WI38 (cell line): ENCODE measurements around the gene PTCH1.

ENCODE experiments used
- H3K4me3 ChIP-seq: 2 replicates; pipeline ENCODE4 v1.5.1; 2011; ENCODE audit warnings: low read depth, mild to moderate bottlenecking, control low read depth, low read length
- TF ChIP-seq, protein P1 (sequence below): IDR thresholded peaks from 2 replicates; pipeline ENCODE4 v1.5.1; 2012; ENCODE audit warnings: low read depth, mild to moderate bottlenecking, control low read depth, low read length

Gene PTCH1

DNA sequence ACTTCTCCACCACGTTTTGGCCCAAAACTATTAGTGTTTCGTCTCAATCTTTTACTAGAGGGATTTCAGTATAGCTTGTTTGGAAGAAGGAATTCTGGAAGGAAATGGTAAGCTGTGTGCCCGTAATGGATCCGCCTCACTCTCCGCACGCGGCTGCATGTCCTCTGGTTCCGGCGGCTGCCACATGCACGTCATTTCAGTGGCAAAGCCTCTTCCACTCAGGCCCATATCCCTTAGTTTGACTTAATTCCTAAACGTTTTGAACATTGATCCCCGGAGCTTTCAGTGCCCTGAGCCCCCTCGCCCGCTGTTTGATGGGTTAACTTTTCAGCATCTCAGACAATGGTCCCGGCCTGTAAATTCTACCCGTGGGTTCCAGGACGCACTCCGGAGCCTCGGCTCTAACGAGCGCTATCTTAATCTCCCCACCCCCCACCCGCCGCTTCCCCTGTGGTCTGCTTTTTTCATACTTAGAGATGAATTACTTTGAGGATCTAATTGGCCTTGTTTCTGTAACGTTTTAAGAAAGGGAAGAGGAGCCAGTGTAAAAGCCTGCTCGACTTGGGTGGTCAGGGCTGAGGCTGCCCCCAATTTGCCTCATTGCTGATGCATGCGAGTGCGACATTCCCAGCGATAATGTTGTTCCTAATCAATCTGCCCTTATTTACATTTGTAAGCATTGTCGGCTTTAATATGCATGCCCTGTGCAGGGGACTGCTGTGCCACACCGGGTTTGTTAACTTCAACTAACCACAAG is 4.6 kb downstream of the PTCH1 start:
- H3K4me3 ChIP-seq = peak overlapping the region; percentile 72
- TF ChIP-seq, protein P1, sequence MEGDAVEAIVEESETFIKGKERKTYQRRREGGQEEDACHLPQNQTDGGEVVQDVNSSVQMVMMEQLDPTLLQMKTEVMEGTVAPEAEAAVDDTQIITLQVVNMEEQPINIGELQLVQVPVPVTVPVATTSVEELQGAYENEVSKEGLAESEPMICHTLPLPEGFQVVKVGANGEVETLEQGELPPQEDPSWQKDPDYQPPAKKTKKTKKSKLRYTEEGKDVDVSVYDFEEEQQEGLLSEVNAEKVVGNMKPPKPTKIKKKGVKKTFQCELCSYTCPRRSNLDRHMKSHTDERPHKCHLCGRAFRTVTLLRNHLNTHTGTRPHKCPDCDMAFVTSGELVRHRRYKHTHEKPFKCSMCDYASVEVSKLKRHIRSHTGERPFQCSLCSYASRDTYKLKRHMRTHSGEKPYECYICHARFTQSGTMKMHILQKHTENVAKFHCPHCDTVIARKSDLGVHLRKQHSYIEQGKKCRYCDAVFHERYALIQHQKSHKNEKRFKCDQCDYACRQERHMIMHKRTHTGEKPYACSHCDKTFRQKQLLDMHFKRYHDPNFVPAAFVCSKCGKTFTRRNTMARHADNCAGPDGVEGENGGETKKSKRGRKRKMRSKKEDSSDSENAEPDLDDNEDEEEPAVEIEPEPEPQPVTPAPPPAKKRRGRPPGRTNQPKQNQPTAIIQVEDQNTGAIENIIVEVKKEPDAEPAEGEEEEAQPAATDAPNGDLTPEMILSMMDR = no peak

GRCh38 chr9:95511616-95511931 is 5.2 kb downstream of the PTCH1 start:
- TF ChIP-seq, protein P1 = no peak
- H3K4me3 ChIP-seq = peak overlapping the region; percentile 72

GRCh38 chr9:95510709-95511615 is 5.8 kb downstream of the PTCH1 start:
- H3K4me3 ChIP-seq = peak overlapping the region; percentile 72
- TF ChIP-seq, protein P1 = no peak

DNA sequence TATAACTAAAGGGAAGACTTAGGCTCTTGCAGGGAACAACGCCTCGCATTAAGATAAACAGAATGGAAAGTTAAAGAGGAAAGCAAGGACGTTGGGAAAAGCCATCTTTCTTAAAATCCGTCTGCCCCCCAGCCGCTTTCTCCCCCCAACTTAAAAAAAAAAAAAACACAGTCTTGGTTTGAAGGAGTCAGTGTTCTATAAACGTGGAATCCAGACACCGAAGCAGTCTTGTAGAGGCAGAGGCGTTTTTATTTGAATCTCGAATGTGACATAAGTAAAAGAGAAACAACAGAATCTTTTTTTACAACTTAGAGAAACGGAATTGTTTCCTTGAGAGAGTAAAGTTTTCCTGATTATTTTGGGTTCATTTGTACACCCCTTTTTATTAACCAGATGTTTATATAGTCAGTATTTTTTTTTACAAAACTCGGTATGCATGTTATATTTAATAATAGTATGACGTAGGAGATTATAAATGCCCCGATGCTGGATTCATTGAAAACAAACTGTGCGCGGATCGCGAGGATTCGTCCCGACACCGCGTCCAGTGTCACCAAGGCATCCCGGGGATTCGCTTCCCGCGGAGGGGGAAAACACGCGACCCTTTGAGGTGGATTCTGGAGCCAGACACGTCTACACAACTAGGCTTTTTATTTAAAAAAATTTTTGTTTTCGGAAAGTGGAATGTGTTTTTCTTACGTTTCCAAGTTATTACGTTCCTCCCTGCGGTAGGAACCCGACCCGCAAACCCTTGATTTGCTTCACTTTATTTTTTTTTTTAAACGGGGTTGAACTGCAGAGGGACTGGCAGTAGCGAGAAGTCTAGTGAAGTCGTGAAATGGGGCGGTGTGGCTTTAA is 6.7 kb downstream of the PTCH1 start:
- TF ChIP-seq, protein P1 = no peak
- H3K4me3 ChIP-seq = peak overlapping the region; percentile 72

DNA sequence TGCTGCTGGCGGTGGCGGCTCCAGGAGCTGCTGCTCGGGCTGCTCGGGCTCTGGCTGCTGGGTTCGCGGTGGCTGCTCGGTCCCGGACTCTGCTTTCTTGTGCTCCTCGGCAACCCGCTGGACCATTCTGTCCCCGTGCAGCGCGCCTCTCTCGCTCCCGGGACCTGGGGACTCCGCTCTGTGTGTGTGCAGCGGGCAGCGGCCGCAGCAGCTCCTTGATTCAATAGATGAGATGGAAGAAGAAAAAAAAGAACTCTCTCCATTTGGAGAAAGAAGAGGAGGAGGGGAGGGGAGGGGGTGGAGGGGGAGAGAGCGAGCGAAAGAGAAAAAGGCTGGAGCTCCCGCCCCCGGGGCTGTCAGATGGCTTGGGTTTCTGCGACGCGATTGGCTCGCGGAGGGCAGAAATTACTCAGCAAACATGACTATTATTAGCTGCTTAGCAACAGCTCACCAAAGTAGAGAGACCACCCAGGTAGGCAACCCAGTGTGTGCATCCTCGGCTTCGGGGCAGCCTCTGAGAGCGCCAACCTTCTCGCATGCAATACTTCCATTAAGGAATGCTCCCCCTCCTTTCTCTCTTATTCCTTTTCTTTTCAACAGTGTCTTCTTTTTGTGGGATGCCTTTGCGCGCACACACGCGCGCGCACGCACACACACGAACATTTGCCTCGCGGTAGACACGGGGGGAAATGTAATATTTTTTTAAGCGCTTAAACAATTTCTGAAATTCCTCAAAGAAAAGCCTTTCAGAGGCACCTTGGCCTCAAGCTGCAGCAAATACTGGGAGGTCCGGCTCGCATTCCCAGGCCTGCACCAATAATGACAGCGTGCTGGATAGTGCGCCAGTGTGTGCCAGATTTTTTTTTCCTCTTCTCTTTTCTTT is 7.6 kb downstream of the PTCH1 start:
- H3K4me3 ChIP-seq = peak overlapping the region; percentile 72
- TF ChIP-seq, protein P1 = no peak

- peak overlapping the region; percentile 72 for H3K4me3 ChIP-seq
- TF ChIP-seq, protein P1 = no peak
These were observed 8.4 kb downstream of the PTCH1 start for GRCh38 chr9:95508242-95508967.
